Parietal lobe (tissue), 2 donors: ENCODE results near the gene BAZ2B. TPM values are rescaled to one million over a fixed set of nuclear protein-coding genes. Genes with fewer than 3 reads are reported as not detected.

ENCODE experiments used
- small RNA-seq: library from RNA; depleted of rRNA; stranded (forward); fragments of <200 nt; gene quantifications from one replicate; pipeline ENCODE3, GENCODE V24; 2014; ENCODE audit warnings: low replicate concordance
- total RNA-seq: library from RNA; depleted of rRNA; stranded (reverse); fragments of >200 nt; gene quantifications from one replicate; pipeline ENCODE4 v1.2.3, GENCODE V29; 2014

The BAZ2B gene, protein sequence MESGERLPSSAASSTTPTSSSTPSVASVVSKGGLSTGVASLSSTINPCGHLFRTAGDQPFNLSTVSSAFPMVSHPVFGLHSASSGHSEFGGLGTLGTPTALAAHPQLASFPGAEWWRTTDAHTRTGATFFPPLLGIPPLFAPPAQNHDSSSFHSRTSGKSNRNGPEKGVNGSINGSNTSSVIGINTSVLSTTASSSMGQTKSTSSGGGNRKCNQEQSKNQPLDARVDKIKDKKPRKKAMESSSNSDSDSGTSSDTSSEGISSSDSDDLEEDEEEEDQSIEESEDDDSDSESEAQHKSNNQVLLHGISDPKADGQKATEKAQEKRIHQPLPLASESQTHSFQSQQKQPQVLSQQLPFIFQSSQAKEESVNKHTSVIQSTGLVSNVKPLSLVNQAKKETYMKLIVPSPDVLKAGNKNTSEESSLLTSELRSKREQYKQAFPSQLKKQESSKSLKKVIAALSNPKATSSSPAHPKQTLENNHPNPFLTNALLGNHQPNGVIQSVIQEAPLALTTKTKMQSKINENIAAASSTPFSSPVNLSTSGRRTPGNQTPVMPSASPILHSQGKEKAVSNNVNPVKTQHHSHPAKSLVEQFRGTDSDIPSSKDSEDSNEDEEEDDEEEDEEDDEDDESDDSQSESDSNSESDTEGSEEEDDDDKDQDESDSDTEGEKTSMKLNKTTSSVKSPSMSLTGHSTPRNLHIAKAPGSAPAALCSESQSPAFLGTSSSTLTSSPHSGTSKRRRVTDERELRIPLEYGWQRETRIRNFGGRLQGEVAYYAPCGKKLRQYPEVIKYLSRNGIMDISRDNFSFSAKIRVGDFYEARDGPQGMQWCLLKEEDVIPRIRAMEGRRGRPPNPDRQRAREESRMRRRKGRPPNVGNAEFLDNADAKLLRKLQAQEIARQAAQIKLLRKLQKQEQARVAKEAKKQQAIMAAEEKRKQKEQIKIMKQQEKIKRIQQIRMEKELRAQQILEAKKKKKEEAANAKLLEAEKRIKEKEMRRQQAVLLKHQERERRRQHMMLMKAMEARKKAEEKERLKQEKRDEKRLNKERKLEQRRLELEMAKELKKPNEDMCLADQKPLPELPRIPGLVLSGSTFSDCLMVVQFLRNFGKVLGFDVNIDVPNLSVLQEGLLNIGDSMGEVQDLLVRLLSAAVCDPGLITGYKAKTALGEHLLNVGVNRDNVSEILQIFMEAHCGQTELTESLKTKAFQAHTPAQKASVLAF (N-terminal part only)
- total RNA-seq, result 251 TPM

DNA sequence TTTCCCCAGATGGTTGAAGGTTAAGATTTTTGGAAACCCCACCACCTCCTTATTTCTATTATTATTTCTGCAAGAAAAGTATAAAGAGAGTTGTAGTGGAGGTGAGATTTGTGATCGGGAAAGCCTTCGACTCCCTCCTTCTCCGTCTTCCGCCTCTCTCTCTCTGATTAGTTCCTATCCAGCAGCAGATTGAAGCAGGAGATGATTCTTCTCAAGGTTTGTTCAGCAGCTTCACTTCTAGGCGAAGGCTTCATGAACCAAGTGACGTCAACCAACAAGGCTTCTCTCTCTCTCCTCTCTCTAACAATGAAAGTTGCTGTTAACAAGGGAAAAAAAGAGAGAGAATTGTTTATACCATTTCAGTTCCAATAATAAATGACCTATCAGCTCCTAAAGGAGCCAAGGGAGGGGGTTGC, at the start of gene BAZ2B:
Gene BAZ2B, minus strand, starts transcription at position 263 of the 416 bp plus-strand sequence. CDS start 137,829 bp downstream, outside the sequence.

DNA sequence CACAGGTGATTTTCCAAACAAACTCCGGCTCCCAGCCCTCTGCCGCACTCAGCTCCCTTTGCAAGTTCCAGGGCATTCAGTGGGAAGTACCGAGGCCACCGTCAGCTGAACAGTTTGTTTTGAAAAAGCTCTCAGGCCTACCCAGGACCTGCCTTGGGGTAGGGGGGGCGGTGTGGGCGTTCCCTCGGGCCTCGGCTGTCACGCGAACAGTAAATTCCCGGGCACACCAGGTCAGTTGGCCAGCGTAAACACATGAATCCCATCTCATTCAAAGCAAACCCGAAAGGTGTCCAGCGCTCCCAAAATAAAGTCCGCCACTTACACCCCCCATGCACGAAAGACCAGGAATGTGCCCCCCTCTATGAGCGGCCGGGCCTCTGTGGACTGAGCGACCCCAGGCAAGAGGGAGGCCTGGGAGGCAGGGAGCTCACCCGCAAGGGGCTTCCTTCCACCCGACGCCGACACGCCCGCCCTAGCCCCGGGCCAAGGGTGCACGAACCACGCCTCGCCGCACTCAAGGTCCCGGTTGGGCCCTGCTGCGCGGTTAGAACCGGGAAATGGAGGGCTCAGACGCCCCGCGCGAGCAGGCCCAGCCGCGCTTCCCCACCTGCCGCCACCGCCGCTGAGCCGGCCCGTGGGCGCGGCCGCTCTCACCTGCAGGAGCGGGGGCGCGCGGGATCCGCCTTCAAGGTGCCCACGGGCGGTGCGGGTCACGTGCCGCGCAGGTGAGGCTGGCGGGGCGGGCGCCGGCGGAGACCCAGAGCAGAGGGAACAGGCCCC, 330.2 kb downstream of the BAZ2B start, which contains the start of gene WDSUB1:
Gene WDSUB1, minus strand, starts transcription at position 775 of the 780 bp plus-strand sequence. CDS start 3,634 bp downstream, outside the sequence.

Small RNAs within 50 kb of the gene (small RNA-seq; reads per million reads assigned to genes)
- not detected for gene RF00019

Other genes starting within 250 kb of the BAZ2B start
- 165 TPM for gene MARCHF7, start 96.0 kb upstream of the BAZ2B start, total RNA-seq
- 1.9 TPM for gene CD302, start 181.7 kb upstream of the BAZ2B start, total RNA-seq